ENCODE measurements around the gene MAD1L1.

Gene MAD1L1

DNA sequence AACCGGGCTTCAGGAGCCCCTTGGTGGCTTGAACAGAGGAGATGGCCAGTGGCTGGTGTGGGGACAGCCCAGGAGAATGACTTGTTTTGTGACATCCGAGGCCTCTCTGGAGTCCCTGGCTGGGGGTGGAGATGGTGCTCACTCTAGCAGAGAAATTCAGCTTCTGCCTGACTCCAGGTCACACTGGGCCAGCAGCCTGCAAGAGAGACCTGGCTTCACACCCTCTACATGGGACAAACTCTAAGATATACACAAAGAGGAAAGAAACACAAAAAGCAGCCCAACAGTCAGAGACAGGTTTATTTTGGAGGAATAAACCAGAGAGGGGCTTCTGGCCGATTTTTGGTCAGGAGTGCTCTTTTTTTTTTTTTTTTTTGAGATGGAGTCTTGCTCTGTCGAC, 429.8 kb downstream of the MAD1L1 start:
- H3K4me3 ChIP-seq (IDR thresholded peaks at IDR 0.05; ENCODE audit: insufficient read depth, low read depth, low read length), result no peak overlapping the region
- no peak for TF ChIP-seq CTCF (conservative IDR thresholded peaks at IDR 0.05; ENCODE audit: low read depth, low read length)

GRCh38 chr7:1800902-1801301, 431.8 kb downstream of the MAD1L1 start:
- Histone ChIP-seq H3K27me3 (ENCODE audit: insufficient read depth, low read depth) (no peaks in the 10 kb centered on the region; the same call in 1 of the 2 replicates), H2AFZ (ENCODE audit: low read depth) (no peak overlapping the region), H3K79me2 (ENCODE audit: insufficient read depth, low read depth) (no peaks in the 10 kb centered on the region), H3K36me3 (ENCODE audit: insufficient read depth) (no peaks in the 10 kb centered on the region), H3K4me1 (ENCODE audit: low read depth, poor library complexity, severe bottlenecking) (no peaks in the 10 kb centered on the region), H3K27ac (no peak overlapping the region), H3K4me3 (IDR thresholded peaks at IDR 0.05; ENCODE audit: insufficient read depth, low read depth, low read length) (no peak overlapping the region), H4K20me1 (ENCODE audit: insufficient read depth) (no peaks in the 10 kb centered on the region), H3K4me2 (no peak overlapping the region), H3K9ac (no peak overlapping the region)
- TF ChIP-seq CTCF (conservative IDR thresholded peaks at IDR 0.05; ENCODE audit: low read depth, low read length), result no peak

More for the DNA sequence above, 429.8 kb downstream of the MAD1L1 start:
- no peaks in the 10 kb centered on the region for H4K20me1 ChIP-seq (ENCODE audit: insufficient read depth)
- no peak overlapping the region for H2AFZ ChIP-seq (ENCODE audit: low read depth)
- no peak overlapping the region for H3K27ac ChIP-seq
- no peak overlapping the region for H3K9ac ChIP-seq
- H3K36me3 ChIP-seq (ENCODE audit: insufficient read depth), result no peaks in the 10 kb centered on the region
- no peaks in the 10 kb centered on the region for H3K79me2 ChIP-seq (ENCODE audit: insufficient read depth, low read depth)
- H3K4me1 ChIP-seq (ENCODE audit: low read depth, poor library complexity, severe bottlenecking), result no peaks in the 10 kb centered on the region
- no peaks in the 10 kb centered on the region; the same call in 1 of the 2 replicates for H3K27me3 ChIP-seq (ENCODE audit: insufficient read depth, low read depth)
- no peak overlapping the region for H3K4me2 ChIP-seq

DNA sequence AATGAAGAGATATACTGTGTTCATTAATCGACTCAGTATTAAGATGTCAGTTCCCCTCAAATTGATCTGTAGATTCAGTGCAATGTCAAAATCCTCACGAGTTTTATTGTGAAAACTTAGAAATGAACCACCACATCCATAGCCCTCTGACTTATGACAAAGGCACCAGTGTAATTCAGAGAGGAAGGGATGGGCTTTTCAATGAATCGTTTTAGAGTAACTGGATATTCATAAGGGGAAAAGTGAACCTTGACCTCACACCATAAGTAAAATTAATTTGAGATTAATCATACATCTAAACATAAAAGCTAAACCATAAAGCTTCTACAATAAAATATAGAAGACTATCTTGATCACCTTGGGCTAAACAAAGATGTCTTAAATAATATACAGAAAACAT, 434.6 kb downstream of the MAD1L1 start:
- no peaks in the 10 kb centered on the region for H3K4me1 ChIP-seq (ENCODE audit: low read depth, poor library complexity, severe bottlenecking)
- no peaks in the 10 kb centered on the region for H4K20me1 ChIP-seq (ENCODE audit: insufficient read depth)
- H3K79me2 ChIP-seq (ENCODE audit: insufficient read depth, low read depth), result no peaks in the 10 kb centered on the region
- no peak overlapping the region for H3K9ac ChIP-seq
- H3K36me3 ChIP-seq (ENCODE audit: insufficient read depth), result no peaks in the 10 kb centered on the region
- no peak overlapping the region for H3K4me3 ChIP-seq (IDR thresholded peaks at IDR 0.05; ENCODE audit: insufficient read depth, low read depth, low read length)
- H3K27me3 ChIP-seq (ENCODE audit: insufficient read depth, low read depth), result no peaks in the 10 kb centered on the region; the same call in 1 of the 2 replicates
- H3K27ac ChIP-seq, result no peak overlapping the region
- no peak for TF ChIP-seq CTCF (conservative IDR thresholded peaks at IDR 0.05; ENCODE audit: low read depth, low read length)
- H3K4me2 ChIP-seq, result no peak overlapping the region
- no peak overlapping the region for H2AFZ ChIP-seq (ENCODE audit: low read depth)

DNA sequence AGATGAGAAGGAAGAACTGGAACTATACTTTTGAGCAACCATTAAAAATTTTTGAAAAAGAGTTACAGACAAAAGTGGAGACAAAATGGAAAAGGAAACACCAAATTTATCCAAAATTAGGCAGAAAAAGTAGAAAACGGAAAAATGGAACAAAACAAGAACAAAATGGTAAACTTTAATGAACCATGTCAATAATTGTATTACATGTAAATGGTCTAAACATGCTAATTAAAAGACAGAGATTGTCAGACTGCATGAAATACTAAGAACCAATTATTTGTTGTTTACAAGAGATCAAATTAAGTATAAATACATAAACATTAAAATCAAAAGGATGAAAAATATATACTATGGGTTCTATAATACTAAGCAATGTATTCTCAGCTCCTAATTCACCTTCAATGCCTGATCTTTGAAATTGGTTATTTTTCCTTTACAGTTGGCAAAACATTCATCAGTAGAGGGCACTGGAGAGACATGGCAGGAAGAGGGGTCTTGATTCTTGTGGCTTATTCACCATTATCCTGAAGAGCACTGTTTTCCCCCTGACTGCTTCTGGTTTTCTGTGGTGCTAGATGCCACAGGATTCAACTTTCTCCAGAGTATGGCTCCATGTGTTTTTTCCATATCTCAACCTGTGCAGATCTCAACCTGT, 437.7 kb downstream of the MAD1L1 start:
- Histone ChIP-seq H3K79me2 (ENCODE audit: insufficient read depth, low read depth) (no peaks in the 10 kb centered on the region), H4K20me1 (ENCODE audit: insufficient read depth) (no peaks in the 10 kb centered on the region), H3K4me3 (IDR thresholded peaks at IDR 0.05; ENCODE audit: insufficient read depth, low read depth, low read length) (no peak overlapping the region), H3K4me2 (no peak overlapping the region), H3K4me1 (ENCODE audit: low read depth, poor library complexity, severe bottlenecking) (no peaks in the 10 kb centered on the region), H3K27me3 (ENCODE audit: insufficient read depth, low read depth) (no peaks in the 10 kb centered on the region), H3K9ac (no peak overlapping the region), H3K27ac (no peak overlapping the region), H3K36me3 (ENCODE audit: insufficient read depth) (no peaks in the 10 kb centered on the region), H2AFZ (ENCODE audit: low read depth) (no peak overlapping the region)
- no peak for TF ChIP-seq CTCF (conservative IDR thresholded peaks at IDR 0.05; ENCODE audit: low read depth, low read length)
